GM04504 (cell line): Measurements from ENCODE around the gene CTSH.

ENCODE experiments used
- DNase-seq: peaks from one replicate; pipeline ENCODE4 v3.0.0-alpha.2; 2012; ENCODE audit warnings: low read depth

The CTSH gene

DNA sequence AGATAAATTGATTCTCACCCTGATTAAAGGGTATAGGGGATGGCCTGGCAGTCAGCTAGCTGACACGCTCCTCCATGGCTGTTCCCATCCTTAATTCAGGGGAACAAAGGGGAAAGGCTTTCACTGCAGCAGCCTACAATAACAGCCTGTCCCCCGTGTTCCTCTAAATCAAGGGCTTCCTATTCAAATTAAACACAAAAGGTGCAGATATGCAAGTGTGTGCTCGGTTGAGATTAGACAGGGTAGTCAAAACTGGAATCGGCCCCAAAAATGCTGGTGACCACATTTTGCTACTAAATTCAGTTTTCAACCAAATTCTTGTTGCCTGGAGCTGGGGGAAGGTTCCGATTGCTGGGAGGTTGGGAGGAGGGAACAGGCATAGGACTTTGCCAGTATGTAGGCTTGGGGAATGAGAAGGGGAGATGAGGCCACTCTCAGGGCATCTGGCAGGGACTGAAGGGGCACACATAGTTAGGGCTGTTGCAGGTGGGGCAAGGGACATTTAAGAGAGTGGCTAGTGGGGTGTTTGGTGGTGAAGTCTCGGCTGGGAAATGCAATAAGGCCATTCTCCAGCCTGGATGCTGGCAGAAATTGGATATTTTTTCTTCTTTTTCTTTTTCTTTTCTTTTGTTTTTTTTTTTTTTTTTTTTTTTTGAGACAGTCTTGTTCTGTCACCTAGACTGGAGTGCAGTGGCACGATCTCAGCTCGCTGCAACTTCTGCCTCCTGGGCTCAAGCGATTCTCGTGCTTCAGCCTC is 32.9 kb upstream of the CTSH start:
- DNase-seq, result no peak

- no peak for DNase-seq
Measured at GRCh38 chr15:78977091-78977571, 32.3 kb upstream of the CTSH start.

- no peak for DNase-seq
Measured at GRCh38 chr15:78976691-78977090, 31.8 kb upstream of the CTSH start.

- DNase-seq, result no peak
Measured at GRCh38 chr15:78974272-78974918, 29.5 kb upstream of the CTSH start.

GRCh38 chr15:78969687-78970349 is 25.0 kb upstream of the CTSH start:
- no peak for DNase-seq

- no peak for DNase-seq
Measured at GRCh38 chr15:78968539-78969271, 23.9 kb upstream of the CTSH start.

DNA sequence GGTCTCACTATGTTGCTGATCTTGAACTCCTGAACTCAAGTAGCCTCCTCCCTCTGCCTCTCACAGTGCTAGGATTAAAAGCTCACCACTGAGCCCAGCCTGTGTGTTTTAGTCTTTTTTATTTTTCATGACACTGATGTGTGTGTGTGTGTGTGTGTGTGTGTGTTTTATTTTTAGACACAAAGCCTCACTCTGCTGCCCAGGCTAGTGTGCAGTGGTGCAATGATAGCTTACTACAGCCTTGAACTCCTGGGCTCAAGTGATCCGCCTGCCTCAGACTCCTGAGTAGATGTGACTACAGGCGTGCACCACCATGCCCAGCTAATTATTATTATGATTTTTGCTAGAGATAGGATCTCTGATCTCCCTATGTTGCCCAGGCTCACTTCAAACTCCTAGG is 23.3 kb upstream of the CTSH start:
- no peak for DNase-seq

DNA sequence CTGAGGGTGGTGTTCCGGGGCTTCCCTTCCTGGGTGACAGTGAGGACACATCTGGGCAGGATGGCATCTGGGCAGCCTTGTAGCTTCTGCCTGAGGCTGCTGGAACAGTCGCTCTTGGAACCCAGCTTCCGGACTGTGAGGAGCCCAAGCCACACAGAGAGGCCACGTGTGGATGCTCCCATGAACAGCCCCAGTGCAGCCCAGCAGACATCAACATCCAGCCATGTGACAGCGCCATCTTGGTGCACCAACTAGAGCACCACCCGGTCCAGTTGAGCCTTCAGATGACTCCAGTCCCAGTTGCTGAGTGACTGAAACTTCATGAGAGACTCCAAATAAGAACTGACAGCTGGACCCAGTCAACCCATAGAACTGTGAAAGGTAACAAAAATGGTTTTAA is 15.5 kb upstream of the CTSH start:
- DNase-seq, result no peak

- no peak for DNase-seq
Measured at GRCh38 chr15:78959360-78959759, 14.5 kb upstream of the CTSH start.

- DNase-seq, result no peak
Measured at GRCh38 chr15:78957416-78958093, 12.7 kb upstream of the CTSH start.

- no peak for DNase-seq
Measured at GRCh38 chr15:78956937-78957336, 12.1 kb upstream of the CTSH start.

DNA sequence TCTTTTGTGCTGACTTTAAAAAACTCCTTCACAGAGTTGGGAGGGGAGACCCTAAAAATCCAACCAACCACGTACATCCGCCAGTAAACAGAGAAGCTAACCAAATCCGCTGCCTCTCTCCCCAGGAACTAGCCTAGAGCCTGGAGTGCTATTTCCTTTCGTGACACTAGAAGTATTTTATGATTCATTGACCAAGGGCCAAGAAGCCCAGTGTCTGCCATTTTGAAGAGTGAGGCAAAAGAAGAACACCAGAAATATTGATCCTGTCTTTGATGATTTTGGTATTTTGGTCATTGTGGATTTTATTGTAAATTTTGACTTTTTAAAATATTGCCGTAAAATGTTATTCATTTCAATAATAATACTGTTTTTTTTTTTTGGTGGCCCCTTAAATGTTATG is 10.5 kb upstream of the CTSH start:
- no peak for DNase-seq

DNA sequence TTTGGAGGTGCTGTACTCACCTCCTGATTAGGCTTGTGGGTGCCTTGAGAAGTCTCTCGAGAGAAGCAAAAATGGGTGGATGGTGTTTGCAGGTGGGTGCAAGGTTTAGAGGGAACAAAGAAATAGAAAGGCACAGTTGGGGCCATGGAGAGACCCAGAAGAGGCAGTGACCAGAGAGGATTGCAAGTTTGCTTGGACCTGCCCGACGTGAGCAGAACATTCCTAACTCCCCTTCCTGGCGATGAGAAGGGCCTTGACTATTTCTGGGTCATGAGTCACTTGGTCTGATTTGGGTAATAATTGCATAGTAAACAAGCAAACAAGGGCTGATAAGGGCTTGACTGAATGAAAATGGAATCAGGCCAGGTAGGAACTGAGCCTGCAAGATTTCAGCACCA is 7.0 kb upstream of the CTSH start:
- no peak for DNase-seq

DNA sequence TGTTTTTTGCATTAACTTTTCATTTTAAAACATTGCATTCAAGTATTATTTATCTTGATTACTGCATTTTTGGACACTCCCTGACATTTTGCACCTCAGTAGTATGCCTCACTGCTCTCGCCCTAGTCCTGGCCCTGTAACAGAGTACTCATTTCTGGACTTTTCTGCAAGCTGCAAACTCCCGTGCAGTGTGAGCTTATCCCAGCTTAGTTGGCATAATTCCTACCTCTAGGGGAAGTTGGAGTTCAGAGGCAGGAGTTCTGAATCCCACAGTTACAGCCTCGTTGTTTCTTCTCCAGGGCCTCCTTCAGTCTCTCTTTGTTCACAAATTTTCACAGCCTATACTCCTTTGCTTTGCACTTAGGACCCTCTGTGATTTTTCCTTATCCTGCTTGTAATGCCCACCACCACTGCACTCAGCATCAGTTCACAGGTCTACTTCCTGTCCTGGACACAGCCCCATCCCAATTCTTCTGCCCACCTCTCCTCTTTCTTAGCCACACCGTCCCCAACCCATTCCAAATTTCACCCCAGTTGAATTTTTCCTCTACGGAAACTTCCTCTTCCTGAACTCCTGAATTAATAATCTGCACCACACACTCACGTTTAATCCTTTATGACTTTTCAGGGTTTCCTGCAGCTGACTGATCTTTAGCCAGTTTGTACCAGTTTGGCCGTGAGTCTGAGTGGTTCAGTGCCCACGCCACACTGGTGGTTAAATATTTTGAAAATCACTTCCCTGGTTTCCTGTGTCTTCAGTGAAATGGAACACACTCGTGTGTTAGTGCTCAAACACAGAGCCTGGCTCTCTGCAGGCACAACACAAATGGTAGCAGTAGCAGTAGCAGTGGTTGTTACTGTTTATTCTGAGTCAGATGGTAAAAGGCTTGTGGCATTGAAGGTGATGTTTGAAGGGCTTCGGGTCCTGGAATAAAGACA is 6.3 kb upstream of the CTSH start:
- no peak for DNase-seq

DNA sequence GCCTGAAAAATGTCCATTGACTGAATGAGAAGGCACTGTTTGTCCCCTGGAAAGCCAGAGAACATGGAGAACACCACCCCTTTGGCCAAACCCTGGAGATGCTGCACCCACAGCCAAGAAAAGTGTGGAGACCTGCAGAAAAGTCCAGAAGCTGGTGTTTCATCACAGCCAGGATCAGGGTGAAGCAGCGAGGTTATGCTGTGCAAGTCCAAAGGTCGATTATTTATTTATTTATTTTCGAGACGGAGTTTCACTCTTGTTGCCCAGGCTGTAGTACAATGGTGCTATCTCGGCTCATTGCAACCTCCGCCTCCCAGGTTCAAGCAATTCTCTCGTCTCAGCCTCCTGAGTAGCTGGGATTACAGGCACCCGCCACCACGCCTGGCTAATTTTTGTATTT is 5.5 kb upstream of the CTSH start:
- no peak for DNase-seq

DNA sequence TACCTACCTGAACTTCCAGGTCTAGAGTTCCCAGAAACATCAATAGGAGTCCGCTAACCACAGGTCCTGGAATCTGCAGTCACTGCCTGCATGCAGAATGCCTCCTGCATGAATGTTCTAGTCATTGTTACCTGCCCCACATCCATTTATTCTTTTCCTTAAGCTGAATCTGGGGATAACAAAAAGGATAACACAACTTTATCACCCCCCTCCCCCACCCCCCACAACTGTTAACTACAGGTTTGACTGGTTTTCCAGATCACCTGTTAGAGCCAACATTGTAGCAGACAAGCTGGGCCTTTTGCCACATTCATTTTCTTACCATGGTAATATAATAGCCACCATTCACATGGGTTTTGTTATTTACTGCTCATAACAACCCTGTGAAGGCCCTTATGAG is 4.6 kb upstream of the CTSH start:
- DNase-seq, result no peak

- no peak for DNase-seq
Measured at GRCh38 chr15:78947506-78947905, 2.7 kb upstream of the CTSH start.

DNA sequence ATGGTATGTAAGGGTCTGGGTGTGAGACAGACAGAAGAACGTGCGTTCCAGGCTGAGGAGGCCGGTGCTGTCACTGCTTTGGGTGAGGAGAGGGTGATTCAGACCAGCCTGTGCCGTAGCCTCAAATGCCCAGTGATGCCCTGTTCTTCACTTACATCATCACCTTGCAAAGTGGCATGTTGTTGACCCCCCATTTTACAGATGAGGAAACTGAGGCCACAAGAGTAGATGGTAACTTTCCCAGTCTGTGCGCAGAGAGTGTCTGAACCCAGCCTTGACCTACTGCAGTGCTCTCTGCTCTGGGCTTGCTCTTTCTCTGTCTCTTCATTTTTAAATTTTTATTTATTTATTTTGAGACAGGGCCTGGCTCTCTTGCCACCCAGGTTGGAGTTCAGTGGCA is 1.6 kb upstream of the CTSH start:
- no peak for DNase-seq

DNA sequence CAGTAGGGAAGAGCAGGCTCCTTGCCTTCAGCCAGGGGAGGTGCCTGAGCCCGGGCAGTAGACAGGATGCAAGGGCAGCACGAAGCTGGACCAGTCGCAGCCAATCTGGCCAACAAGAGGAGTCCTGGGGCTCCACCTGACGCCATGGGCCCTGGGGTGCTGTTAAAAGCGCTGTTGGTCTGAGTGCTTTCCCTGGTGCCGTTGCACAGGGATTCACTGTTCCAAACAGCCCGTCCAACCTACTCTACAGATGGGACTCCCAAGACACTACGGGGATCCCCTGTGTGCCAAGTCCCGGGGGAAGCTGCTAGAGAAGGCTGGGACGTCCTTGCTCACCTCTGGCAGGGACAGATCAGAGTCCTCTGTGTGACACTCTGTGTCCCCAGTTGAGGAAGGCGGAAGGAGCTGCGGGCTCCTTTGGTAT is 632 bp downstream of the CTSH start:
- no peak for DNase-seq

DNA sequence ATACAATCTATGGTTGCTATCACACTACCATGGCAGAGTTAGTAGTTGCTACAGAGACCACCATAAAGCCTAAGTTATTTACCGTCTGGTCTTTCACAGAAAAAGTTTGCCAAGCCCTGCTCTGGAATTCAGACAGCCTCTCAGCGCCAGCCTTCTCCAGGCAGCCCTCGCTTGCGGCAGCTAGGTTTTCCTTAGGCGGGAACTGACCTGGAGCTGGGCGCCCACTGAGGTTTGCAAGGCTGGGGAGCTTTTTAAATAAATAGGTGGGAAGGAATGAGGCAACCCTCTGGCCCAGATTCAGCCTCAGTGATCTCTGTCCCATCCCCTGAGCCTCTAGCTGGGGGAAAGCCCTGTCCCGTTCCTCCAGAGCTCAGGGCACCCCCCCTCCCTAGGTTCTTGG is 1.2 kb downstream of the CTSH start:
- no peak for DNase-seq

DNA sequence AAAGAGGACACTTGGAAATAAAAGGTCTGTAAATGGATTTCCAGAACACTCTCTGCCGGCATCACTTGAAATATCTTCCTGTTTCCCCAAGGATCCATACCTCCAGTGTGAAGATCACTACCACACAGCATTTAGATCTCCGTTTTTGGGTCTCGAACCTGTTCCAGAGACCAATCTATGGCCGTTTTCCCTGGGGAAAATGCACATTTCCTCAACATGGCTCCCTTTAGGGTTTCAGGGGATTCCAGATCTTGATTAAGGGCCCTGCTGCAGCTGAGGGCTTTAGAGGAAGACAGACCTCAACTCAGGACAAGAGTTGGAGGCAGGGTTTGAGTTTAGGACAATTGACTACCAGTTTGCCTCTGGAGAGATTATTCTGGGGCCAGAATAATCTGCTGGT is 2.1 kb downstream of the CTSH start:
- no peak for DNase-seq
